GM19238 (cell line): Measurements from ENCODE around the gene RNPEP.
"Not testable (repeated sequence)": the region's sequence is repeated elsewhere in the genome, so short reads cannot be mapped to it uniquely, and the experiment has no call there.

Source experiments
- DNase-seq: peaks from one replicate; pipeline ENCODE4 v3.0.0; 2011; ENCODE audit warnings: low spot score; ENCODE audit not compliant: insufficient read length

Gene RNPEP, protein sequence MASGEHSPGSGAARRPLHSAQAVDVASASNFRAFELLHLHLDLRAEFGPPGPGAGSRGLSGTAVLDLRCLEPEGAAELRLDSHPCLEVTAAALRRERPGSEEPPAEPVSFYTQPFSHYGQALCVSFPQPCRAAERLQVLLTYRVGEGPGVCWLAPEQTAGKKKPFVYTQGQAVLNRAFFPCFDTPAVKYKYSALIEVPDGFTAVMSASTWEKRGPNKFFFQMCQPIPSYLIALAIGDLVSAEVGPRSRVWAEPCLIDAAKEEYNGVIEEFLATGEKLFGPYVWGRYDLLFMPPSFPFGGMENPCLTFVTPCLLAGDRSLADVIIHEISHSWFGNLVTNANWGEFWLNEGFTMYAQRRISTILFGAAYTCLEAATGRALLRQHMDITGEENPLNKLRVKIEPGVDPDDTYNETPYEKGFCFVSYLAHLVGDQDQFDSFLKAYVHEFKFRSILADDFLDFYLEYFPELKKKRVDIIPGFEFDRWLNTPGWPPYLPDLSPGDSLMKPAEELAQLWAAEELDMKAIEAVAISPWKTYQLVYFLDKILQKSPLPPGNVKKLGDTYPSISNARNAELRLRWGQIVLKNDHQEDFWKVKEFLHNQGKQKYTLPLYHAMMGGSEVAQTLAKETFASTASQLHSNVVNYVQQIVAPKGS

DNA sequence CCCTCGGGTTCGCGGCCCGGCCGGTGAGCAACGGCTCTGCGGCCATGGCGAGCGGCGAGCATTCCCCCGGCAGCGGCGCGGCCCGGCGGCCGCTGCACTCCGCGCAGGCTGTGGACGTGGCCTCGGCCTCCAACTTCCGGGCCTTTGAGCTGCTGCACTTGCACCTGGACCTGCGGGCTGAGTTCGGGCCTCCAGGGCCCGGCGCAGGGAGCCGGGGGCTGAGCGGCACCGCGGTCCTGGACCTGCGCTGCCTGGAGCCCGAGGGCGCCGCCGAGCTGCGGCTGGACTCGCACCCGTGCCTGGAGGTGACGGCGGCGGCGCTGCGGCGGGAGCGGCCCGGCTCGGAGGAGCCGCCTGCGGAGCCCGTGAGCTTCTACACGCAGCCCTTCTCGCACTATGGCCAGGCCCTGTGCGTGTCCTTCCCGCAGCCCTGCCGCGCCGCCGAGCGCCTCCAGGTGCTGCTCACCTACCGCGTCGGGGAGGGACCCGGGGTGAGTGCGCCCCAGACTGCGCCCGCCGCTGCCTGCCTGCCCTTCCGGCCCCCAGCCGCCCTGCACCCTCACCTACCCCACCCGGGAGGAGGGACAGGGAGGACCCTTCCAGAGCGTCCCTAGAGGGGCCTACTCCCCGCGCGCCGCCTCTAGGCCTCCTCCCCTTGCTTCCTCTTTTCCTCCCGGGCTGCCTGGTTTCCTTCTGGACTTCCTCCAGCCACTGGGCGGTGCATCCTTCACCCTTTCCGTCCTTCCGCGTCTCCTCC is at the start of gene RNPEP:
RNPEP (plus strand) TSS at position 26 of the 757 bp plus-strand sequence; CDS start at position 45, 19 bp downstream.
- peak; percentile 59 for DNase-seq

GRCh38 chr1:201933840-201934430 is 48.5 kb upstream of the RNPEP start:
- DNase-seq, result no peak

DNA sequence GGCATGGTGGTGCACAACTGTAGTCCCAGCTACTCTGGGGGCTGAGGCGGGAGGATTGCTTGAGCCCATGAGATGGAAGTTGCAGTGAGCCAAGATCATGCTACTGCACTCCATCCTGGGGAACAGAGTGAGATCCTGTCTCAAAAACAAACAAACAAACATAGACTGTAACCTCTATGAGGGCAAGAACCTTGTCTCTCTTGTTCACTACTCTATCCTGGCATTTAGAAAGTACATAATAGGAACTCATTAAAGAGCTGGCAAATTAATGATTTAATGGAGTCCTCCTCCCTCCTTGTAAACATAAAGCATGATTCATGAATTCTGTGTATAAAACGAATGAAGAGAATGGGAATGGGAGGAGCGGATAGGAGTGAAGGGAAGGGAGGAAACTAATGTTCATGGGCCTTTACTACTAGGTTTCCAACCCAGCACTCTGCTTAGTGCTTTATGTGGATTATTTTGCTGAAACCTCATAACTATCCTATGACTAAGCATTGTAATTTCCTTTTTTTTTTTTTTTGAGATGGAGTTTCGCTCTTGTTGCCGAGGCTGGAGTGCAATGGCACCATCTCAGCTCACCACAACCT is 44.7 kb upstream of the RNPEP start:
- no peak for DNase-seq

DNA sequence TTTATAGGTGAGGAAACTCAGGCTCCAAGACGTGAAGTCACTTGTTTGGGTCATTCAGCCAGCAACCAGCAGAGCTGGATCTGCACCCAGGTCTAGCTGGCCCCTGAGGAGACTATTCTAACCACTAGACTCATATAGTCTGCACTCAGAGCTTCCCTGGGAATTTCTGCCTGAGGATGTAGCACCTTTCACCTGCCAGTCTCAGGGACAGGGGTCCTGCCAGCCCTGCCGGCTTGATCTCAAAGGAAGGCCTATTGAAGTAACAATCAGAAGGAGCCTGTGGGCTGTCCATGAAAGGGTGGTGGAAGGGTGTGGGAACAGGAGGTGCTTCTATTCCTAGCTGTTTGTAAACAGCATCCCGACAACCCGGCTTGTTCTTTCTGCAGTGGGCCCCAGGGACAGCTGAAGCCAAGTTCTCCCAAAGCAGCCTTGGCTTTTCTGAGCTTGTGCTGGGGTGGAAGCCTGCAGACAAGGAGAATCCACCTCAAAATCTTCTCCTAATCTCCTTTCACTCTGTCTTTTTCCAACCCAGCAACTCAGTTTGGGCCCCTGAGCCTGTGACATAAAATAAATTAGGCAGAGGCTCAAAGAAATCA is 43.9 kb upstream of the RNPEP start:
- DNase-seq, result no peak

DNA sequence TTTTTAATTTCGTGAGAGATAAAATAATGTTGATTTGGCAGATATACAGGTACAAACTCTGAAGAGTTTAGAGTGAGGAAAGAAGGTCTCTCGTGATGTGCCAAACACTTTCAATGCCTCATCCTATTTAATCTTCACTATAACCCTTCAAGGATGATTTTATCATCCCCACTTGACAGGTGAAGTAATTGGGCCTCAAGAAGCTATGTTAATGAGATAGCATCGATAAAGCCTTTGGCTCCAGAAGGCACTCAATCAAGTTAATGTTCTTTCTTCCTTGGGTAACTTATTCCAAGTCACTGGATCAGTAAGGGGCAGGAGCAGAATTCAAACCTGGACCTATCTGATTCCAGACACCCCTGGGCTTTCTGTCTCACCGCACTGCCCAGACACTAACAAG is 43.3 kb upstream of the RNPEP start:
- no peak for DNase-seq

- no peak for DNase-seq
Observed at GRCh38 chr1:201939574-201939973, 42.9 kb upstream of the RNPEP start.

GRCh38 chr1:201940316-201940715 is 42.1 kb upstream of the RNPEP start:
- DNase-seq, result not testable (repeated sequence)

DNA sequence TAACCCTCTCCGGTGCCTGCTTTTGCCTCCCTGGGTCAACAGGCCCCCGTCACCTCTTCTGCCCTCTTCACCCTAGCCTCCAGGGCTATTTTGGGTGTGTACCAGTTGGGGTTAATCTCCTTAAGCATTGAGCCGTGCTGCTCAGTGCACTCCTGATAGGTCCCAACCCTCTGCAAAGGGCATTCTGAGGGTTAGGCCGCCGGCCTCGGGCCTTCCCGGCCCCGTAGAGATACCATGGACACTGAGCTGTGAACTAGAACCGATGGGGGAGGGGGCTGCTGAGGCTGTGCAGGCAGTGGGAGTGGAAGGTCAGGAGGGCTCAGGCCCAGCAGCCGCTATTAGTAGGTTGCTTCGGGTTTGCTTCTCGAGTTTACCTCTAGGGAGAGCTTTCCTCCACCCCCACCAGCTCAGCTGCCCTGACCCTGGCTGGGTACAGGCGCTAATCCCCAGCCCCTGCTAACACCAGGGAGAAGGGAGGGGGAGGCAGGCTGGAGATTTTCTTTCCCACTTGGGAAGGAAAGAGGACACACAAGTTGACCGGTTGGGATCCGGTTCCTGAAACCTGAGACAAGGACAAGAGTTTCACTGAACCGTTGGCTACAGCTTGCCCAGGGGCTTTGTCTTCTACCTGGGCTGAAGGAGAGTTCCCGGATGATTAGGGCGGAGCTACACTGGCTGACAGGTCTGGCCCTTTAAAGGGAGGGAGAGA is 40.9 kb upstream of the RNPEP start:
- no peak for DNase-seq

- DNase-seq, result no peak
Observed at GRCh38 chr1:201942129-201942495, 40.3 kb upstream of the RNPEP start.

DNA sequence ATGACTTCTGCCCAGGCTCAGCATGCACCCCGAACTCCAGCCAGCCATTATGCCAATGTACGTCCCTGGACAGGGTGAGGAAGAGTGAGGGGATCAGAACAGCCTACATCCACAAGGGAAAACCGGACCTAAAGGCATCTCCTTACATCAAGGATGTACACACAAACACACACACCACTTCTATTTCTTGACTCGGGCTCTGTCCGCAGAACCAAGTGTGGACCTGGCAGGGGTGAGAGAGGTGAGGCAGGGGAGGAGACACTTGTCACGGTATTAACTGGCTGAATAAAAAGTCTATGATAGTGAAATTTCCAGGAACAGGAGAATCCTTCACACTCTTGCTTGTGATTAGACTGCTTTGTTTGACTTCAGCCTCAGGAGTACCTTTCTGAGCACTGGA is 38.4 kb upstream of the RNPEP start:
- no peak for DNase-seq

DNA sequence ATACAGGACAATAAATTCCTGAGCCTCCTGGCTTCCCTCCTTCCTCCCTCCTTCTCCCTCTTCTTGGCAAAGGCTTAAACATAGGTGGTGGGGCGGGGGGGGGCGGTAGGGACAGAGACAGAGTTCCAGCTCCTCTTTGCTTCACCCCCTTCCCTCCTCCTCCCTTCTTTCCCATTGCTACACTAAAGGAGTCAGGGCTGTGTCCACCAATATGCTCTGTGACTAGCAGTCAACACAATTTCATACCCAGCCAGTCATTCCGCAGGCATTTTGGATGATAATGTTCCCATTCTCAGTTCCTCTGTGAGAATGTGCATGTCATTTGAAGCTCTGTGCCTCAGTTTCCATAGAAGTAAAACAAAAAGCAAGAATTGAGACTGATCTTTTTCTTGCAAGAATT is 37.8 kb upstream of the RNPEP start:
- DNase-seq, result no peak

GRCh38 chr1:201945157-201945556 is 37.3 kb upstream of the RNPEP start:
- DNase-seq, result no peak

DNA sequence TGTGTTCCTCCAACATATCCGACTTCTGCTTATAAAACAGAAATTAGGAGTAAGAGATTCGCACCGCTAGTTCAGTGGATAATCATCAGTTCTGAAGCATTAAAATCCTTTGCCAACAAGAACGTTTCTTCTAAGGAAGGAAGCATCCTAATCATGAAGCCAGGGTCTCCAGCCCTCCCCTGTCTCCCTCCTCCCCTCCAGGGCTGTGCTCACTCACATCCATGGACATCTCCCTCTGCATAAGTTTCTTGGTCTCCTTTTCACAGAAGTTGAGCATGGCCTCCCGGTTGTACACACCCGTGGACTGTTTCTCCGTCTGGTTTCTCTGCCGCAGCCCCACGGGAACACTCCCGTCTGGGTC is 36.6 kb upstream of the RNPEP start:
- no peak for DNase-seq

GRCh38 chr1:201946224-201946908 is 36.1 kb upstream of the RNPEP start, which contains the start of gene LMOD1:
Gene LMOD1 (minus strand): TSS chr1:201946548. CDS start chr1:201946340, 208 bp downstream.
- DNase-seq, result no peak

- no peak for DNase-seq
Observed at GRCh38 chr1:201947697-201948008, 34.8 kb upstream of the RNPEP start.

DNA sequence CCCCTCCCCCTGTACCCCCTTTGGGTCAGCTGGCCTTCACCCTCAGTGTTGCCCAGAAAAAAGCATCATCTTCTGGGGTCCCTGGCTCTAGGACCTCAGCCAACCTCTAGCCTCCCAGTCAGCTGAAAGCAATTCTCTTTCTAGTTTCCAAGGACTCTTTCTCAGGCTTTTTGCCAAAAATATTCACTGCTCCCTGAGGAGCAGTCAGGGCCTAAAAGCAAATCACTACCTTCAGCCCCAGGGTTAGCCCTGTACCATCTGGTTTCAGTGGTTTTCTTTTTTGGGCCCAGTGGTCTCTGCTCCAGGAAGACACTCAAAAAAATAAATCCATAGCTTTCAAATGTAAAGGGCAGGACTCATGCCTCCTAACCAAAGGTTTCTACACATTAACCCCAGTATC is 33.0 kb upstream of the RNPEP start:
- DNase-seq, result no peak

- DNase-seq, result no peak
Observed at GRCh38 chr1:201954263-201955008, 28.0 kb upstream of the RNPEP start.

- DNase-seq, result peak; percentile 89
Observed at GRCh38 chr1:201955009-201955728, 27.3 kb upstream of the RNPEP start, which contains the start of gene TIMM17A. Gene TIMM17A (plus strand): TSS chr1:201955503. CDS start chr1:201955527, 24 bp downstream.
